GM20000 (cell line): ENCODE measurements around the gene MAMDC4.

ENCODE experiments used
- DNase-seq: peaks from one replicate; pipeline ENCODE4 v3.0.0; 2012; ENCODE audit warnings: low spot score
- TF ChIP-seq, protein P1 (sequence below): IDR thresholded peaks from 2 replicates; pipeline ENCODE4 v1.5.1; 2012; ENCODE audit warnings: mild to moderate bottlenecking, control low read depth; ENCODE audit errors: extremely low read depth, missing control alignments

The MAMDC4 gene

GRCh38 chr9:136858452-136858843 is 6.3 kb downstream of the MAMDC4 start:
- DNase-seq = no peak
- TF ChIP-seq, protein P1, sequence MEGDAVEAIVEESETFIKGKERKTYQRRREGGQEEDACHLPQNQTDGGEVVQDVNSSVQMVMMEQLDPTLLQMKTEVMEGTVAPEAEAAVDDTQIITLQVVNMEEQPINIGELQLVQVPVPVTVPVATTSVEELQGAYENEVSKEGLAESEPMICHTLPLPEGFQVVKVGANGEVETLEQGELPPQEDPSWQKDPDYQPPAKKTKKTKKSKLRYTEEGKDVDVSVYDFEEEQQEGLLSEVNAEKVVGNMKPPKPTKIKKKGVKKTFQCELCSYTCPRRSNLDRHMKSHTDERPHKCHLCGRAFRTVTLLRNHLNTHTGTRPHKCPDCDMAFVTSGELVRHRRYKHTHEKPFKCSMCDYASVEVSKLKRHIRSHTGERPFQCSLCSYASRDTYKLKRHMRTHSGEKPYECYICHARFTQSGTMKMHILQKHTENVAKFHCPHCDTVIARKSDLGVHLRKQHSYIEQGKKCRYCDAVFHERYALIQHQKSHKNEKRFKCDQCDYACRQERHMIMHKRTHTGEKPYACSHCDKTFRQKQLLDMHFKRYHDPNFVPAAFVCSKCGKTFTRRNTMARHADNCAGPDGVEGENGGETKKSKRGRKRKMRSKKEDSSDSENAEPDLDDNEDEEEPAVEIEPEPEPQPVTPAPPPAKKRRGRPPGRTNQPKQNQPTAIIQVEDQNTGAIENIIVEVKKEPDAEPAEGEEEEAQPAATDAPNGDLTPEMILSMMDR = no peak

GRCh38 chr9:136858844-136859757 is 7.0 kb downstream of the MAMDC4 start:
- no peak for DNase-seq
- TF ChIP-seq, protein P1 = no peak

DNA sequence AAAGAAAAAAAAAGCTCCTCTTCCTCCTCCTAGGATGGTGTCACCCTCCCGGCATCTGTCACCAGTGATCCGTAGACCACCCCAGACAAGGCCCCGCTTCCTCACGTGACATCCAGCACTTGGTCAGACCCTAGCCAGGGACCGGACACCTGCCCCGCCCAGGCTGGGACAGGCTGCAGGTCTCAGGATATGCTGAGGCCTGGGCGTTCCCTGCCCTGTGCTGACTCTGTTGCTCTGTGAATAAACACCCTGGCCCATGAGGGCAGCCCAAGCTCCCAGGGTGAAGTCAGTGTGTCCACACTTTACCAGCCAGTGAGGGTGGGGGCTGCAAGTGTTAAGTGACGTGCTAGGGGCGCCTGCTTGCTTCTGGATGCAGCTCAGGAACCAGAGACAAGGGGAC is 8.4 kb downstream of the MAMDC4 start:
- no peak for DNase-seq
- TF ChIP-seq, protein P1 = no peak

GRCh38 chr9:136860933-136861873 is 9.1 kb downstream of the MAMDC4 start:
- DNase-seq = no peak
- TF ChIP-seq, protein P1 = no peak

- no peak for DNase-seq
- TF ChIP-seq, protein P1 = no peak
These were observed 9.8 kb downstream of the MAMDC4 start for GRCh38 chr9:136861874-136862457.

DNA sequence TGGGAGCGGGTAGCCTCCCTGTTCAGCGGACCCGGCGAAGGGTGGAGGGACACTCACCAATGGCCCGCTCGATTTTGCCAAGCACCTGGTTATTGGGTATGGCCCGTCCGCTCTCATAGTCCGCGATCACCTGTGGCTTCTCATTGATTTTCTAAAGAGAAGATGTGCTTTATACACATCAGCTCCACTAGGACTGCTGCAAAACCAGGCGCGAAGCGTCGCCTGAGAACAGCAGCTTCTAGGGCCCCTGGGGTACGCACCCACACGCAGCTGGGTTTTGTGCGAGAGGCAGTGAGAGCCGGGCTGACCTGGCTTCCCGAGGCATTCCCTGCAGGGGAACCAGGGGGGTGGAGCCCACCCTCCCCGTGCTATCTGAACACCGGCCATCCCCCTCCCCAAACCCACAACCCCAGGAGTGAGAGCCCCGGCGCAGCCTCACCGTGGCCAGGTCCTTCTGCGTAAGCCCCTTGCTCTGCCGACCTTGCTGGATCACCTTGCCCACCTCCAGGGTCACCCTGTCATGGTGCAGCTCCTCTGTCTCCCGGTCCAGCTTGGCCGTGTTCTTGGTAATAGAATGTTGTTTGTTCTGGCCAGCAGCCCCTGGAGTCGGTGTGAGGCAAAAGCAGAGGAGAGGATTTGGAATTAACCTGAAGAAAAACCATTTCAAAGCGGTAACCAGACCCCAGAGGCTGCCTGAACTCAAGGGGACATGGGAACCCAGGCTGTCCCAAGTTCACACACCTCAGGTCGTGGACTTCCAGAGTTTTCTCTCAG is 10.9 kb downstream of the MAMDC4 start:
- TF ChIP-seq, protein P1 = no peak
- DNase-seq = no peak
